Activated naive CD8-positive, alpha-beta T cell (primary cell): ENCODE measurements around the gene LAMB3.
A peak's percentile ranks its signal among the peaks of the same experiment; 100 is the strongest.
"Not testable (repeated sequence)": the region's sequence is repeated elsewhere in the genome, so short reads cannot be mapped to it uniquely, and the experiment has no call there.

Experiments
- H3K27ac Mint-ChIP-seq: one replicate; pipeline ENCODE4 v1.8.0; 2021; ENCODE audit warnings: mixed read lengths
- H3K27me3 Mint-ChIP-seq: one replicate; pipeline ENCODE4 v1.8.0; 2021; ENCODE audit warnings: mixed read lengths
- H3K36me3 Mint-ChIP-seq: one replicate; pipeline ENCODE4 v1.8.0; 2021; ENCODE audit warnings: mixed read lengths
- H3K4me1 Mint-ChIP-seq: one replicate; pipeline ENCODE4 v1.8.0; 2021; ENCODE audit warnings: low read depth, mixed read lengths
- H3K4me3 Mint-ChIP-seq: one replicate; pipeline ENCODE4 v1.8.0; 2021; ENCODE audit warnings: mild to moderate bottlenecking, mixed read lengths
- H3K9me3 Mint-ChIP-seq: one replicate; pipeline ENCODE4 v1.8.0; 2021; ENCODE audit warnings: low read depth, mixed read lengths

The LAMB3 gene

GRCh38 chr1:209652121-209652735, at the start of gene LAMB3:
TSS of gene LAMB3 (minus strand) at chr1:209652425. CDS start at chr1:209650944, 1,481 bp downstream.
- no peaks in the 10 kb centered on the region for H3K36me3 Mint-ChIP-seq
- no peaks in the 10 kb centered on the region for H3K27me3 Mint-ChIP-seq
- no peaks in the 10 kb centered on the region for H3K9me3 Mint-ChIP-seq
- no peak within 1 kb of the TSS for H3K27ac Mint-ChIP-seq
- H3K4me1 Mint-ChIP-seq: peaks cover 25% of the 10 kb centered on the region
- no peak within 1 kb of the TSS for H3K4me3 Mint-ChIP-seq

GRCh38 chr1:209700686-209701085, 48.5 kb upstream of the LAMB3 start:
- not testable (repeated sequence) for H3K27me3 Mint-ChIP-seq, H3K36me3 Mint-ChIP-seq, H3K4me3 Mint-ChIP-seq, H3K9me3 Mint-ChIP-seq
- Mint-ChIP-seq H3K4me1 (peaks cover 23% of the 10 kb centered on the region), H3K27ac (peak overlapping the region; percentile 19)

DNA sequence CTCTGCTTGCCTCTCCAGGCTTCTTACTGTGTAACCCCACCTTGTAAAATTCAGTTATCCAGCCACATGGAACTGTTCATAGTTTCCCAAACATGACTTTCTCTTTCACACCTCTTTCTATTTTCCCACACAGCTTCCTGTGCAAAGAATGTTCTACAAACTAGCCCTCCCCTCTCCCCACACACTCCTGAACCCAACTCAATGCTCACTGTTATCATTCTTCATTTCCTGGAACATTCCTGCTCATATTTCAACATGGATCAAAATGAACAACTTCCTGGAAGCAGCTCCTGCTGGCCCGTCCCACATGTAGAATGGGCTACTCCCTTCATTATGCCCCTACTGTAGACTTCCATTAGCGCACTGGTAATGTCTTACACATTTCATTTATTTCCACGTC, 44.9 kb upstream of the LAMB3 start:
- no peak overlapping the region for H3K27ac Mint-ChIP-seq
- H3K27me3 Mint-ChIP-seq: no peaks in the 10 kb centered on the region
- no peaks in the 10 kb centered on the region for H3K9me3 Mint-ChIP-seq
- peaks cover 16% of the 10 kb centered on the region for H3K4me1 Mint-ChIP-seq
- no peak overlapping the region for H3K4me3 Mint-ChIP-seq
- peaks cover 5% of the 10 kb centered on the region for H3K36me3 Mint-ChIP-seq

GRCh38 chr1:209696673-209697072, 44.4 kb upstream of the LAMB3 start:
- Mint-ChIP-seq H3K4me1 (peaks cover 16% of the 10 kb centered on the region), H3K36me3 (peaks cover 5% of the 10 kb centered on the region), H3K4me3 (no peak overlapping the region), H3K27me3 (no peaks in the 10 kb centered on the region), H3K9me3 (no peaks in the 10 kb centered on the region), H3K27ac (no peak overlapping the region)

DNA sequence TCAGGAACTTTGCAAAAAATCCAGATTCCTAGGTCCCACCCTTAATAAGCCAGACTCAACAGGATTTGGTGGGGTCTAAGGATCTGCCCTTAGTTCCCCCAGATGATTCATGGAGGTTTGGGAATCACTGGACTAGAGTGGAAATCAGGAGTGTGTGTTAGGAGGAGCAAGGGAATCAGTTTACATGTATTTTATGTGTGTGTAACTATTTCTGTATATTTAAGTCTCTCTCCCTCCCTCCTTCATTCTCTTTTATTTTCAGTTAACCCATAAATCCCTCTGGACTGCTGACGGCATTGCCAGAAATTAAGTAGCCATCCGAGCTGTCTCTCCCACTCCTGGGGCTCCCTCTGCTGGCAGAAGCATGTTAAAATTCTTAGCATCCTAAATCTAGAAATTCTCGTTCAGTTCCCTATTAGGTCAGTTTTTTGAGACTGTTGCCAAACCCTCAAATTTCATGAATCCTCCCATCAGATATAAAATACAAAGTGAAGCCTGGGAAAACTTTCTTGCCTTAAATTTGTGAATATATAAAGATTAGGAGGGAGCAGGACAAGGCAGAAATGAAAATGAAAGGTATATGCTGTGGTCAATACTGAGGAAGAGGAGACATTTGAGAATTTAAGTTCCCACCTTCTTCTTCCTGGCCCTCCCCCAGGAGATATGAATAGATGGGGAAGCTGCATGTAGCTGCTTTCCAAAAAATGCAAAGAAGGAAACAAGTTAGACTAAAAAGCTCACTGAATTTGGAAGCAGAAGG, 40.7 kb upstream of the LAMB3 start:
- Mint-ChIP-seq H3K36me3 (no peaks in the 10 kb centered on the region), H3K27ac (no peak overlapping the region), H3K4me3 (no peak overlapping the region), H3K4me1 (peaks cover 20% of the 10 kb centered on the region), H3K27me3 (no peaks in the 10 kb centered on the region), H3K9me3 (no peaks in the 10 kb centered on the region)

- Mint-ChIP-seq H3K4me1 (peaks cover 24% of the 10 kb centered on the region), H3K27ac (no peak overlapping the region), H3K36me3 (no peaks in the 10 kb centered on the region), H3K27me3 (no peaks in the 10 kb centered on the region), H3K4me3 (no peak overlapping the region), H3K9me3 (no peaks in the 10 kb centered on the region)
These were observed 40.1 kb upstream of the LAMB3 start for GRCh38 chr1:209692296-209692695.

GRCh38 chr1:209691237-209691636, 39.0 kb upstream of the LAMB3 start:
- Mint-ChIP-seq H3K4me1 (peaks cover 26% of the 10 kb centered on the region), H3K4me3 (no peak overlapping the region), H3K36me3 (no peaks in the 10 kb centered on the region), H3K27ac (no peak overlapping the region), H3K27me3 (no peaks in the 10 kb centered on the region), H3K9me3 (no peaks in the 10 kb centered on the region)

- Mint-ChIP-seq H3K27me3 (no peaks in the 10 kb centered on the region), H3K4me1 (peaks cover 40% of the 10 kb centered on the region), H3K9me3 (no peaks in the 10 kb centered on the region), H3K4me3 (no peak overlapping the region), H3K36me3 (no peaks in the 10 kb centered on the region), H3K27ac (no peak overlapping the region)
These were observed 37.3 kb upstream of the LAMB3 start for GRCh38 chr1:209689477-209689876.

DNA sequence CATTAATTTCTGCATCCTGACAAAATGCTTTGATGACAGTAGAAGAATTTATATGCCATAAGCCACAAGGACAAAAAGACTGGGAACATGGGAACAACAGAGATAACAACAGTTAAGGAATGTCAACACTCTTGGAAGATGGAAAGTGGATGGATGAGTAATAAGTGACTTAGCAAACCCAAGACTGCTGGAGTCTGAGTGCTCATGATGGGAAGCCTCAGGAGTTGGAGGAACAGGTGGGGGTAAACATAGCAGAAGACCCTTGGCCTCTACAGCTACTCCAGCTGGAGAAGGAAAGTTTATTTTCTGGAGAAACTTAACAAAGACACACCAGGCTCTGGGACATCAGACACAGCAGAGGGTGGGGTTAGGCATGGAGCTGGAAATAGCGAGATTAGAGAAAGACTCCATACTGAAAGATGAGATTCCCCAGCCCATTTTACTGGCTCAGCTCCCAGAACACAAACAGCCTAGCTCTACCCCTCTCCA, 36.6 kb upstream of the LAMB3 start:
- Mint-ChIP-seq H3K4me1 (peaks cover 40% of the 10 kb centered on the region), H3K4me3 (no peak overlapping the region), H3K27me3 (no peaks in the 10 kb centered on the region), H3K9me3 (no peaks in the 10 kb centered on the region), H3K36me3 (no peaks in the 10 kb centered on the region), H3K27ac (peak overlapping the region; percentile 11)

DNA sequence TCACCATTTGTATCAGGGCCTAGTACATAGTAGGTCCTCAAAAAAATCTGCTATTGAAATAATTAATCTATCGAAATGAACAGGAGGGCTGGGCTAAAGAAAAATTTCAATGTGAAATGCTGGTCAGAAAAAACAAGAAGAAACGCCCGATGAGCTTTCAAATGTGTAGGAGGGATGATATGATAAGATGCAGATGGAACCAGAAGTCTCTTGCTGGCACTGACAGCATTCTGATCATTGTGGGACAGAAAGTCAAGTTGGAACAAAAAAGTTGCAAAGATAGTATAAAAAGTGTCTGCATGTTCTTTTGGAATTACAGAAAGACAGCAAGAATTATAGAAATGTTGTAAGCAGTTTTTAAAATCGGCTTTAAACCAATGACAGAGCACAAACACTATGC, 34.1 kb upstream of the LAMB3 start:
- Mint-ChIP-seq H3K27me3 (peaks cover 2% of the 10 kb centered on the region), H3K4me1 (peaks cover 35% of the 10 kb centered on the region), H3K9me3 (no peaks in the 10 kb centered on the region), H3K27ac (no peak overlapping the region), H3K4me3 (peak overlapping the region; percentile 33), H3K36me3 (no peaks in the 10 kb centered on the region)

DNA sequence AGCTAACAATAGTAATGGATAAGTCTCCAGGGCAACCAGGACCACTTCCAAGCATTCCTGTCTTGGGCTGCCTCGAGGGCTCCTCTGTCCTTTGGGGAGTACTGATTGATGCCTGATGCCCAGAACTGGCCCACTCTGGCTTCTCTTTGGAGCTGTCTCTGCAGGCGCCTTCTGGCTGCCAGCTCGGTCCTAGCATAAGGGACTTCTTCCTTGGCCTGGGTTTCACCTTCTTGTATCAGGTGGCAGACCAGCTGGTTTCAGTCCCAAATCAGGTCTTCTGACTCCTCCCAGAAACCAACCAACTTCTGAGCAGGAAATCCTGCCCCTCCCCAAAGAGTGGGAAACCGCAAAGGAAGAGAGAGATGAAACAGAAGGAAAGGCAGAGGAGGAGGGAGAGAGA, 33.6 kb upstream of the LAMB3 start:
- peaks cover 4% of the 10 kb centered on the region for H3K27me3 Mint-ChIP-seq
- H3K4me3 Mint-ChIP-seq: peak overlapping the region; percentile 40
- H3K4me1 Mint-ChIP-seq: peaks cover 35% of the 10 kb centered on the region
- H3K9me3 Mint-ChIP-seq: no peaks in the 10 kb centered on the region
- H3K36me3 Mint-ChIP-seq: peaks cover 2% of the 10 kb centered on the region
- no peak overlapping the region for H3K27ac Mint-ChIP-seq

DNA sequence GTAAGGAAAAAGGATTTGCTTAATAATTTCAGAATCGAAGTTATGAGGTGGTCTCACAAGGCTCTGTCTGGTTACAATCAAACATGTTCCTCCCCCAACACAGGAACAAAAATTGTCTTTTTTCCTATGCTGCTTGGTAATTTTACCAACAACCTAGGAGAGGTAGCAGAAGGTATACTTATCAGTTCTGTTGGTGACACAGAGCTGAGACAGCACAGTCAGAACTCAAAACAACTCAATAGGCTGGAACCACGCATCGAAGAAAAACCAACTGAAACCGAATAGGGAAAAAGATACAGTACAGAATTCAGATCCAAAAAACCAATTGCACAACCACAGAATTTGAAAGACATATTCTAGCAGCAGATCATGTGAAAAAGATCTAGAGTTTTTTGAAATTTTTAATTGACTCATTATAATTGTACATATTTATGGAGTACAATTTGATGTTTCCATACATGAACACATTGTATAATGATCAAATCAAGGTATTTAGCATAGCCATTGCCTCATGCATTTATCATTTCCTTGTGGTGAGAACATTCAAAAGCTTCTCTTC, 26.8 kb upstream of the LAMB3 start:
- H3K27ac Mint-ChIP-seq: no peak overlapping the region
- no peak overlapping the region for H3K4me3 Mint-ChIP-seq
- peaks cover 24% of the 10 kb centered on the region for H3K4me1 Mint-ChIP-seq
- H3K9me3 Mint-ChIP-seq: no peaks in the 10 kb centered on the region
- peaks cover 27% of the 10 kb centered on the region for H3K27me3 Mint-ChIP-seq
- peaks cover 2% of the 10 kb centered on the region for H3K36me3 Mint-ChIP-seq

DNA sequence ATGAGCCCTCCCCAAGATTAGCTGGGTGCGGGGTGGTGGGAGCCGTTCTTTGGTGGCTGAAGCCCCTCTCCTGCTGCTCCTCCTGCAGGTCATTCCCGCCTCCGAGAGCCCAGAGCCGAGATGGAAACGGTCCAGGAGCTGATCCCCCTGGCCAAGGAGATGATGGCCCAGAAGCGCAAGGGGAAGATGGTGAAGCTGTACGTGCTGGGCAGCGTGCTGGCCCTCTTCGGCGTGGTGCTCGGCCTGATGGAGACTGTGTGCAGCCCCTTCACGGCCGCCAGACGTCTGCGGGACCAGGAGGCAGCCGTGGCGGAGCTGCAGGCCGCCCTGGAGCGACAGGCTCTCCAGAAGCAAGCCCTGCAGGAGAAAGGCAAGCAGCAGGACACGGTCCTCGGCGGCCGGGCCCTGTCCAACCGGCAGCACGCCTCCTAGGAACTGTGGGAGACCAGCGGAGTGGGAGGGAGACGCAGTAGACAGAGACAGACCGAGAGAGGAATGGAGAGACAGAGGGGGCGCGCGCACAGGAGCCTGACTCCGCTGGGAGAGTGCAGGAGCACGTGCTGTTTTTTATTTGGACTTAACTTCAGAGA, 23.4 kb upstream of the LAMB3 start:
- Mint-ChIP-seq H3K27ac (no peak overlapping the region), H3K4me1 (peaks cover 38% of the 10 kb centered on the region)

DNA sequence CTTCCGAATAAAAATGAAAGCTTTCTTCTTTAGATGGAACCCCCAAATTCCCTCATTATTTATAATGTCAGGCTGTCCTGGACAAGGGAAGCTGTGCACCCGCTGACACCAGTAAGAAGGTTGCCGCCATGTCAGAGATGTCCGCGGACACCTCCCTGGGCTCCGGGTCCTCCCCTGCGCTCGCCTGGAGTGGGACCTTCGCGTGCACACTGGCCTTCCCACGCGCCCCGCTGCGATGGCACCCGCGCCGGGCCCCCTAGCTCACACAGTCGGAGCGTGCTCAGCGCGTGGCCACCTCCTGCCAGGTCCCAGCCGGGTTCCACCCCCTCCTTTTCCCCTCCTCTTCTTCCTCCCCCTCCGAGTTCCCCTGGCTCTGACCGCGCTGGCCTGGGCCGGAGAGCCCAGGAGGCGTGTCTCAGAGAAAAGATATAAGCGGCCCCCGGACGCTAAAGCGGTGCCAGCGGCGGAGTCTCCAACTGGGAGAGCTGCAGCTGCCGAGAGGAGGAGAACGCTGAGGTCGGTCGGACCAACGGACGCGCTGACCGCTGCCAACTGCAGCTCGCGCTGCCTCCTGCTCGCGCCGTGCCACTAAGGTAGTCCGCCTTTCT, 22.8 kb upstream of the LAMB3 start, which contains the start of gene G0S2:
G0S2 (plus strand) TSS at position 456 of the 608 bp plus-strand sequence. CDS start 273 bp downstream, outside the sequence.
- Mint-ChIP-seq H3K4me1 (peaks cover 38% of the 10 kb centered on the region), H3K9me3 (no peaks in the 10 kb centered on the region), H3K36me3 (no peaks in the 10 kb centered on the region), H3K27ac (no peak within 1 kb of the TSS), H3K4me3 (peak within 1 kb of the TSS; percentile 77), H3K27me3 (peaks cover 23% of the 10 kb centered on the region)

More for the DNA sequence above, 23.4 kb upstream of the LAMB3 start:
- H3K9me3 Mint-ChIP-seq: no peaks in the 10 kb centered on the region
- peaks cover 23% of the 10 kb centered on the region for H3K27me3 Mint-ChIP-seq
- H3K36me3 Mint-ChIP-seq: no peaks in the 10 kb centered on the region
- H3K4me3 Mint-ChIP-seq: peak overlapping the region; percentile 77
